ENCODE results near the gene ELL2.
A peak's percentile ranks its signal among the peaks of the same experiment; 100 is the strongest.

- TF ChIP-seq CTCF (IDR thresholded peaks at IDR 0.05) (no peak), POLR2A (IDR thresholded peaks at IDR 0.05) (peak; percentile 72)
Measured at GRCh38 chr5:95857185-95857945, 104.3 kb downstream of the ELL2 start.
